Measurements from ENCODE around the gene MTRF1. TPM values are rescaled to one million over a fixed set of nuclear protein-coding genes. Genes with fewer than 3 reads are reported as not detected.
A peak's percentile ranks its signal among the peaks of the same experiment; 100 is the strongest.

MTRF1 gene, protein sequence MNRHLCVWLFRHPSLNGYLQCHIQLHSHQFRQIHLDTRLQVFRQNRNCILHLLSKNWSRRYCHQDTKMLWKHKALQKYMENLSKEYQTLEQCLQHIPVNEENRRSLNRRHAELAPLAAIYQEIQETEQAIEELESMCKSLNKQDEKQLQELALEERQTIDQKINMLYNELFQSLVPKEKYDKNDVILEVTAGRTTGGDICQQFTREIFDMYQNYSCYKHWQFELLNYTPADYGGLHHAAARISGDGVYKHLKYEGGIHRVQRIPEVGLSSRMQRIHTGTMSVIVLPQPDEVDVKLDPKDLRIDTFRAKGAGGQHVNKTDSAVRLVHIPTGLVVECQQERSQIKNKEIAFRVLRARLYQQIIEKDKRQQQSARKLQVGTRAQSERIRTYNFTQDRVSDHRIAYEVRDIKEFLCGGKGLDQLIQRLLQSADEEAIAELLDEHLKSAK
- 21.7 TPM for polyA plus RNA-seq (2013, experiment 1 of 4)
- 20.6 TPM for polyA plus RNA-seq (2013, experiment 2 of 4)
- polyA plus RNA-seq (2013, experiment 3 of 4): 17.7 TPM
- 17.6 TPM for polyA plus RNA-seq (2013, experiment 4 of 4)

GRCh38 chr13:41263261-41263971 lies at the start of gene MTRF1:
Gene MTRF1 (minus strand): TSS chr13:41263576. CDS start chr13:41260907, 2,669 bp downstream.
- Histone ChIP-seq H3K4me1 (ENCODE audit: control insufficient read depth, insufficient read depth, low read length) (no peaks in the 10 kb centered on the region), H3K27ac (ENCODE audit: insufficient read depth, low read depth, low read length, poor library complexity, severe bottlenecking) (no peak within 1 kb of the TSS)
- 0 to 2% methylated on average over 31 to 32 of the region's 32 CpGs for WGBS, 2 experiments

GRCh38 chr13:41313117-41313516 lies 49.7 kb upstream of the MTRF1 start:
- Histone ChIP-seq H3K27ac (ENCODE audit: insufficient read depth, low read depth, low read length, poor library complexity, severe bottlenecking) (no peak overlapping the region), H3K27me3 (ENCODE audit: control insufficient read depth, insufficient read depth, low read length, poor library complexity, severe bottlenecking) (no peaks in the 10 kb centered on the region), H3K4me3 (ENCODE audit: insufficient read depth, low read depth, low read length) (peak overlapping the region; percentile 99), H3K4me1 (ENCODE audit: control insufficient read depth, insufficient read depth, low read length) (peaks cover 10% of the 10 kb centered on the region), H3K36me3 (ENCODE audit: control insufficient read depth, insufficient read depth, low read length) (no peaks in the 10 kb centered on the region), H3K9me3 (ENCODE audit: control insufficient read depth, low read length) (no peaks in the 10 kb centered on the region)
- WGBS, 2 experiments: 39 to 54% methylated on average over 4 to 5 of the region's 5 CpGs

More at GRCh38 chr13:41263261-41263971, at the start of gene MTRF1:
- peaks cover 10% of the 10 kb centered on the region for H3K36me3 ChIP-seq (ENCODE audit: control insufficient read depth, insufficient read depth, low read length)
- H3K27me3 ChIP-seq (ENCODE audit: control insufficient read depth, insufficient read depth, low read length, poor library complexity, severe bottlenecking): no peaks in the 10 kb centered on the region
- peak within 1 kb of the TSS; percentile 77 for H3K4me3 ChIP-seq (ENCODE audit: insufficient read depth, low read depth, low read length)
- no peaks in the 10 kb centered on the region for H3K9me3 ChIP-seq (ENCODE audit: control insufficient read depth, low read length)

DNA sequence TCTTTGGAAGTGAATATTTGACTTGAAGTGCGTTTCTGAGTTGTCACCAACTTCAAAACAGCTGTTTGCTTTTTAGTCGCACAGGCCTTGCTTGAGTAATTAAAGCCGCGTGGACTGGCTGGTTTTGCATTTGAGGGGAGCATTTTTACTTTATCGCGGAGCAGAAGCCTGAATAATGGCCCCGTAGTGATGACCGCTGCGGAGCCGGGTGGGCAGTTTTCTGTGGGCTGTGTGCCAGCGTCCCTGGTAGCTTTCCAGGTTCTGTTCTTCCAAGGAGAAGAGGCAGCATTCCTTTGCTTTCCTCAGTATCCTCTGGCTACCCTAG lies 48.8 kb upstream of the MTRF1 start:
- H3K27me3 ChIP-seq (ENCODE audit: control insufficient read depth, insufficient read depth, low read length, poor library complexity, severe bottlenecking): no peaks in the 10 kb centered on the region
- H3K36me3 ChIP-seq (ENCODE audit: control insufficient read depth, insufficient read depth, low read length): no peaks in the 10 kb centered on the region
- 0 to 1% methylated on average over 11 of the region's 11 CpGs for WGBS, 2 experiments
- peak overlapping the region; percentile 2 for H3K27ac ChIP-seq (ENCODE audit: insufficient read depth, low read depth, low read length, poor library complexity, severe bottlenecking)
- H3K9me3 ChIP-seq (ENCODE audit: control insufficient read depth, low read length): no peaks in the 10 kb centered on the region
- H3K4me1 ChIP-seq (ENCODE audit: control insufficient read depth, insufficient read depth, low read length): peaks cover 10% of the 10 kb centered on the region
- H3K4me3 ChIP-seq (ENCODE audit: insufficient read depth, low read depth, low read length): peak overlapping the region; percentile 99

DNA sequence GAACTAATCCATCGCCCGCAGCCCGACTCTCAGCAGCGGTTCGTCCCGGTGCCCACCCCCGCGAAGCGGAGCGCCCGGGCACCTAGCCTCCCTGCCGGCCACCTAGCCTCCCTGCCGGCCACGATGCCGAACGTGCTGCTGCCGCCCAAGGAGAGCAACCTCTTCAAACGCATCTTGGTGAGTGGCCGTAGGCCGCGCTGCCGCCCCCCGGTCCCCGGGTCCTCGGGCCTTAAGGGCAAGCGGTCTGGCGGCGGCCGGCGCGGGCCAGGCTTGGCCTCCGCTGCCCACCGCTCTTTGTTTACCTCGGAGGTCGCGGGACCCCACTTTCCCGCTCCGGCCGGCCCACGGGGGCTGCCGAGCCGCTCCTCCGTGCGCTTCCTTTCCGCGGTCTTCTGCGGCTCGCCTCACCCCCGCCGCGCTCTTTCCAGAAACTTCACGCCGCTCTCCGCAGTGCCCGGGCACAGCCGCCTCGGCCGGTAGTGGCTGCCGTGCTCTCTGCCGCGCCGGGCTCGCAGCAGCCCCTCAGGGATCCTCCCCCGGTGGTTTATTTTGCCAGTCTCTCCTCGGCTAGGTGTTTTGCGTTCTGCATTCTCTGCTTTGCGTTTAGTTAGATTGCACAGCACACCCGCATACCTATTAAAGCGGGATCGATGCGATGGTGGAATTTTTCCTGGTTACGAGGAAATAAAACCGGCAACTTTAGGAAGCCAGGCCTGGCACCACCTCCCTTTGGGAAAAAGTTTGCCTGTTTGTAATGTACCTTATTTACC lies 48.2 kb upstream of the MTRF1 start:
- H3K36me3 ChIP-seq (ENCODE audit: control insufficient read depth, insufficient read depth, low read length): no peaks in the 10 kb centered on the region
- H3K27me3 ChIP-seq (ENCODE audit: control insufficient read depth, insufficient read depth, low read length, poor library complexity, severe bottlenecking): no peaks in the 10 kb centered on the region
- 0% methylated on average over 73 of the region's 73 CpGs for WGBS, 2 experiments
- no peaks in the 10 kb centered on the region for H3K9me3 ChIP-seq (ENCODE audit: control insufficient read depth, low read length)
- H3K27ac ChIP-seq (ENCODE audit: insufficient read depth, low read depth, low read length, poor library complexity, severe bottlenecking): peak overlapping the region; percentile 88
- H3K4me3 ChIP-seq (ENCODE audit: insufficient read depth, low read depth, low read length): peak overlapping the region; percentile 99
- H3K4me1 ChIP-seq (ENCODE audit: control insufficient read depth, insufficient read depth, low read length): peaks cover 10% of the 10 kb centered on the region

DNA sequence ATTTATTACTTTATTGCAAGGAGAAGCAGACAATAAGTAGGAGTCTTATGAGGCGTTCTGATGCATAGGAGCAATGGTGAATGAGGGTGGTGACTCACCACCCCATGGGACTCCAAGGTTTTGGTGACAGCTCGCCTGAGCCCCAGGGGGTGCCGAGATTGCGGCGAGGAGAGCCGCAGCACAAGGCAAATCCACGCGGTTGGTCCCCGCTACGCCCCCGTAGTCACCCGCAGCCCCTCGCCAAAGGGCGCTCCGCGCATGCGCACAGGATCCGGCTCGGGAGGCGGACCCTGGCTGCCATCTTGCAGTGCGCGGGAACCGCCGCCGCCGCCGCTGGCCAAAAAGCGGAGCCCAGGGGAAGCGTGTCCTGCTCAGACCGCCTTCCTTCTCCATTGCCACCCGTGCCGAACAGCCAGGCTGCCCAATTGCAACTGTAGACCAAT lies 47.6 kb upstream of the MTRF1 start, which contains the start of gene NAA16:
NAA16 (plus strand) TSS at position 305 of the 443 bp plus-strand sequence. CDS start 262 bp downstream, outside the sequence.
- H3K4me3 ChIP-seq (ENCODE audit: insufficient read depth, low read depth, low read length): peak within 1 kb of the TSS; percentile 99
- 1% methylated on average over 32 of the region's 32 CpGs for WGBS, 2 experiments

DNA sequence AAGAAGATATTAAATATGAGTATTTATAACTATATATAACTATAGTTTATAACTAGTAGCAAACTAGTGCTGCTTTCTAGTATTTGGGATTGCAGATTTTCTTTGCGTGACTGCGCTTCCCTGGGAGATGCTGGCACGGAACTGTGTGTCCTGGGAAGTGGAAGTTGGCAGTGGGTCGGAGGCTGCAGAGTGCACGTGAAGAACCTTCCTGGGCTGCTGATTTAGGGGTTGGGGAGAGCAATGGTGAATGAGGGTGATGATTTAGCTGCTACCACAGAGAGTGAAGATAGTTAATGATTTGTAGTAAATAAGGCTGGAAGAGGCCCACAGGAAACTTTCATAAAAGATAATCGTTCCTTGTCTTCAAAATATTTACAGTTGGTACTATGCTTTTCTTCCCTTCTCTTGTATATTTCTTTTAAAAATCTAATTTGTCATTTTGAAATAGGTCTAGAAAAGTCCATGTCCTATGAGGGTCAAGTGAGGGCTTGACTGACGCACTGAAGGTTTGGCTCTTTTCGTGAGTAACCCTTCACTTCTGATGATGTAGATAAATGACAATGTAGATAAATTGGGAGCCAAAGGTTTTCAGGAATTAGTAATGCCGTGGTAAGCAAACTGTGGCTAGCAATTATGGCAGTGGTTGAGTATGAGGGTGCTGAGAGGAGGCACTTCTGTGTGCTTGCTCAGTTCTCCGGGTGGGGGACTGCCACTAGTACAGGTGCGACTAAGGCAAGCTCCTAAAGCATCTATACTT lies 44.7 kb upstream of the MTRF1 start:
- Histone ChIP-seq H3K4me1 (ENCODE audit: control insufficient read depth, insufficient read depth, low read length) (no peaks in the 10 kb centered on the region), H3K4me3 (ENCODE audit: insufficient read depth, low read depth, low read length) (no peak overlapping the region), H3K36me3 (ENCODE audit: control insufficient read depth, insufficient read depth, low read length) (no peaks in the 10 kb centered on the region), H3K27me3 (ENCODE audit: control insufficient read depth, insufficient read depth, low read length, poor library complexity, severe bottlenecking) (no peaks in the 10 kb centered on the region), H3K27ac (ENCODE audit: insufficient read depth, low read depth, low read length, poor library complexity, severe bottlenecking) (no peak overlapping the region), H3K9me3 (ENCODE audit: control insufficient read depth, low read length) (no peaks in the 10 kb centered on the region)
- WGBS, 2 experiments: 86 to 88% methylated on average over 10 to 11 of the region's 11 CpGs

More for the DNA sequence above, 47.6 kb upstream of the MTRF1 start, which contains the start of gene NAA16:
- peak within 1 kb of the TSS; percentile 88 for H3K27ac ChIP-seq (ENCODE audit: insufficient read depth, low read depth, low read length, poor library complexity, severe bottlenecking)
- no peaks in the 10 kb centered on the region for H3K27me3 ChIP-seq (ENCODE audit: control insufficient read depth, insufficient read depth, low read length, poor library complexity, severe bottlenecking)
- H3K9me3 ChIP-seq (ENCODE audit: control insufficient read depth, low read length): no peaks in the 10 kb centered on the region
- H3K36me3 ChIP-seq (ENCODE audit: control insufficient read depth, insufficient read depth, low read length): no peaks in the 10 kb centered on the region
- peaks cover 10% of the 10 kb centered on the region for H3K4me1 ChIP-seq (ENCODE audit: control insufficient read depth, insufficient read depth, low read length)

DNA sequence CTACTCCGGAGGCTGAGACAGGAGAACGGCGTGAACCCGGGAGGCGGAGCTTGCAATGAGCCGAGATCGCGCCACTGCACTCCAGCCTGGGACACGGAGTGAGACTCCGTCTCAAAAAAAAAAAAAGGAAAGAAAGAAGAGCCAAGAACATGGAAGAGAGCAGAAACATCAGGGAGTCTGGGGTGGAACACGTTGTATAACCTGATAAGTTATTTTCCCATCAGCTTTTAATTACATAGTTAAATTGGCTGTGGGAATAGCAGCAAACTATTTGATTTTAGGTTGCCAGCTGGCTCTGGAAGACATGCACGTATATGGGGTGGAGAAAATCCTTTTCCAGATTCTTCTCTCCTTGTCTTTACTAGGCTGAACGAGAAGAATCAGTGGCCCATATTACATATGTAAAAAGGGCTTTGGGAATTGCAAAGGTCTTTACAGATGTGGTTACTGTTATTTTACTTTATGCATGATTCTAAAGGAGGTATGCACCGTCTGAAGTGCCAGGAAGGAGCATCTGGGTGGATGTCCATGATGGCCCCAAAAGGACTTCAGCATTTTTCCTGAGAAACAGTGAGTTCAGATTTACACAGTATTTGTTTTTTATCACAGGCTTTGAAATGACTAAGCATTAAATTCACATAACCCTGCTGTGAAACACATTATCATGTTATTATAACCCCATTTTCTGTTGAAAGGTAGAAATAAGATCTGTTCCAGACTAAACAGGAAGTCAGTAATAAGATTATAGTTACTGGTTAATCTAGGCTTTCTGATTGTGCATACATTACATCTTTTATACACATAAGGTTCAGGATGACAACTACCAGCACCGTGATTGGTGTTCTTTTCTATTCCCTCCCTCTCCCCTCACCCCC lies 43.1 kb upstream of the MTRF1 start:
- Histone ChIP-seq H3K27ac (ENCODE audit: insufficient read depth, low read depth, low read length, poor library complexity, severe bottlenecking) (no peak overlapping the region), H3K27me3 (ENCODE audit: control insufficient read depth, insufficient read depth, low read length, poor library complexity, severe bottlenecking) (no peaks in the 10 kb centered on the region)
- WGBS, 2 experiments: 89 to 94% methylated on average over 15 of the region's 15 CpGs

DNA sequence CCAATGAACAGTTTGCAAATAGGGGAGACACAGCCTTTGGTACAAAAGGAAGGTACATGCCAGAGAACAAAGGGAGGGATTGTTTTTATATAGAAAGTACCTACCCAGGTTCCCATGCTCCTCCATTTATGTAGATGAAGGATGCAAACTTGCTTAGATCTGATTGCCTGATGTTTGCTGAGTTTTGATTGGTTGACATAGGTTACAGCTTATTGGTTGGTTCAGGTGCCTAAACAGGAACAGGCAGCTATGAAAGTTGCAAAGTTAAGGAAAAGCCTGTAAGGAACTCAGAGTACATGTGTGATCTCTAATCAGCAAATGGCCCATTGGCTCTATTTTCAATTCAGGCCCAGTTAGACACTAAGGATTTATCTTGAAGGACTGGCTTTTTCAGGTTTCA lies 41.2 kb upstream of the MTRF1 start:
- Histone ChIP-seq H3K27ac (ENCODE audit: insufficient read depth, low read depth, low read length, poor library complexity, severe bottlenecking) (no peak overlapping the region), H3K27me3 (ENCODE audit: control insufficient read depth, insufficient read depth, low read length, poor library complexity, severe bottlenecking) (no peaks in the 10 kb centered on the region), H3K36me3 (ENCODE audit: control insufficient read depth, insufficient read depth, low read length) (no peaks in the 10 kb centered on the region), H3K4me3 (ENCODE audit: insufficient read depth, low read depth, low read length) (no peak overlapping the region), H3K4me1 (ENCODE audit: control insufficient read depth, insufficient read depth, low read length) (no peaks in the 10 kb centered on the region), H3K9me3 (ENCODE audit: control insufficient read depth, low read length) (no peaks in the 10 kb centered on the region)

More for the DNA sequence above, 43.1 kb upstream of the MTRF1 start:
- Histone ChIP-seq H3K36me3 (ENCODE audit: control insufficient read depth, insufficient read depth, low read length) (no peaks in the 10 kb centered on the region), H3K9me3 (ENCODE audit: control insufficient read depth, low read length) (no peaks in the 10 kb centered on the region), H3K4me3 (ENCODE audit: insufficient read depth, low read depth, low read length) (no peak overlapping the region), H3K4me1 (ENCODE audit: control insufficient read depth, insufficient read depth, low read length) (no peaks in the 10 kb centered on the region)

DNA sequence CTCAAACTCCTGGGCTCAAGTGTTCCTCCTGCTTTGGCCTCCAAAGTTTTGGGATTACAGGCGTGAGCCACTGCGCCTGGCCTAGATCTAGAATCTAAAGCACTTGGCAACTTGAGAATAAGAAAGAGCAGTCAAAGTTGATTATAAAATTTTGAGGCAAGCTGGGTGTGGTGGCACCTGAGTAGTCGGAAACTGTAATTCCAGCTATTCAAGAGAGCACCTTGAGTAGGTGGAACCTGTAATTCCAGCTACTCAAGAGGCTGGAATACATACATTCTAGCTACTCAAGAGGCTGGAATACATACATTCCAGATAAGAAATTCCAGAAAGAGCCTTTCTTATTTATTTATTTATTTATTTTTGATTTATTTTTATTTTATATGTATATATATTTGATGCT lies 39.4 kb upstream of the MTRF1 start:
- no peaks in the 10 kb centered on the region for H3K9me3 ChIP-seq (ENCODE audit: control insufficient read depth, low read length)
- no peaks in the 10 kb centered on the region for H3K36me3 ChIP-seq (ENCODE audit: control insufficient read depth, insufficient read depth, low read length)
- no peak overlapping the region for H3K27ac ChIP-seq (ENCODE audit: insufficient read depth, low read depth, low read length, poor library complexity, severe bottlenecking)
- no peaks in the 10 kb centered on the region for H3K27me3 ChIP-seq (ENCODE audit: control insufficient read depth, insufficient read depth, low read length, poor library complexity, severe bottlenecking)
- 90 to 91% methylated on average over 3 of the region's 3 CpGs for WGBS, 2 experiments
- H3K4me1 ChIP-seq (ENCODE audit: control insufficient read depth, insufficient read depth, low read length): no peaks in the 10 kb centered on the region
- H3K4me3 ChIP-seq (ENCODE audit: insufficient read depth, low read depth, low read length): no peak overlapping the region
